HEK293T (cell line): ENCODE results near the gene STK4.
A peak's percentile ranks its signal among the peaks of the same experiment; 100 is the strongest.

Source experiments
- CTCF ChIA-PET: fragments of 350-600 bp; formaldehyde crosslinking; extraction: SDS; loops from one replicate; lab custom pipeline; 2021; ENCODE audit warnings: antibody characterized with exemption, inconsistent platforms; lab: Yijun Ruan, JAX
- POLR2A ChIA-PET: fragments of 350-600 bp; formaldehyde crosslinking; extraction: SDS; loops from one replicate; lab custom pipeline; 2020; ENCODE audit warnings: antibody characterized with exemption, inconsistent platforms; lab: Yijun Ruan, JAX
- DNase-seq: peaks from one replicate; pipeline ENCODE4 v3.0.0; 2012; ENCODE audit warnings: mixed read lengths; ENCODE audit errors: extremely low spot score
- ARNT ChIP-seq: fragments of 450-650 bp; IDR thresholded peaks from 2 replicates; pipeline ENCODE4 v1.6.1; 2017; ENCODE audit warnings: mild to moderate bottlenecking
- BHLHE40 ChIP-seq: fragments of 450-650 bp; IDR thresholded peaks from 2 replicates; pipeline ENCODE4 v1.6.1; 2016; ENCODE audit warnings: mild to moderate bottlenecking, moderate library complexity, borderline replicate concordance
- CTBP1 ChIP-seq: fragments of 450-650 bp; IDR thresholded peaks from 2 replicates; pipeline ENCODE4 v1.6.1; 2016; ENCODE audit warnings: borderline replicate concordance
- ELF4 ChIP-seq: fragments of 450-650 bp; IDR thresholded peaks from 2 replicates; pipeline ENCODE4 v1.6.1; 2017; ENCODE audit warnings: antibody characterized with exemption
- FOXA1 ChIP-seq: fragments of 450-650 bp; IDR thresholded peaks from 2 replicates; pipeline ENCODE4 v1.6.1; 2016; ENCODE audit warnings: mild to moderate bottlenecking
- FOXK2 ChIP-seq: fragments of 450-650 bp; IDR thresholded peaks from 2 replicates; pipeline ENCODE4 v1.6.1; 2016; ENCODE audit warnings: mild to moderate bottlenecking
- FOXM1 ChIP-seq: fragments of 450-650 bp; IDR thresholded peaks from 2 replicates; pipeline ENCODE4 v1.6.1; 2017; ENCODE audit warnings: mild to moderate bottlenecking, borderline replicate concordance
- HDGF ChIP-seq: fragments of 450-650 bp; IDR thresholded peaks from 2 replicates; pipeline ENCODE4 v1.6.1; 2017; ENCODE audit warnings: antibody characterized with exemption, borderline replicate concordance
- L3MBTL2 ChIP-seq: fragments of 450-650 bp; conservative IDR thresholded peaks from 2 replicates; pipeline ENCODE4 v1.6.1; 2016; ENCODE audit warnings: mild to moderate bottlenecking
- LEF1 ChIP-seq: fragments of 450-650 bp; IDR thresholded peaks from 2 replicates; pipeline ENCODE4 v1.6.1; 2017; ENCODE audit warnings: mild to moderate bottlenecking, borderline replicate concordance
- NFRKB ChIP-seq: fragments of 450-650 bp; IDR thresholded peaks from 2 replicates; pipeline ENCODE4 v1.6.1; 2016; ENCODE audit warnings: mild to moderate bottlenecking, moderate library complexity
- SP1 ChIP-seq: fragments of 450-650 bp; IDR thresholded peaks from 2 replicates; pipeline ENCODE4 v1.6.1; 2017
- SUZ12 ChIP-seq: fragments of 450-650 bp; IDR thresholded peaks from 2 replicates; pipeline ENCODE4 v1.6.1; 2016; ENCODE audit warnings: mild to moderate bottlenecking
- TARDBP ChIP-seq: fragments of 450-650 bp; IDR thresholded peaks from 2 replicates; pipeline ENCODE4 v1.6.1; 2016
- ZNF384 ChIP-seq: fragments of 450-650 bp; IDR thresholded peaks from 2 replicates; pipeline ENCODE4 v1.6.1; 2016
- TF ChIP-seq, protein P1 (sequence below): fragments of 450-650 bp; IDR thresholded peaks from 2 replicates; pipeline ENCODE4 v1.6.1; 2016

STK4 gene

DNA sequence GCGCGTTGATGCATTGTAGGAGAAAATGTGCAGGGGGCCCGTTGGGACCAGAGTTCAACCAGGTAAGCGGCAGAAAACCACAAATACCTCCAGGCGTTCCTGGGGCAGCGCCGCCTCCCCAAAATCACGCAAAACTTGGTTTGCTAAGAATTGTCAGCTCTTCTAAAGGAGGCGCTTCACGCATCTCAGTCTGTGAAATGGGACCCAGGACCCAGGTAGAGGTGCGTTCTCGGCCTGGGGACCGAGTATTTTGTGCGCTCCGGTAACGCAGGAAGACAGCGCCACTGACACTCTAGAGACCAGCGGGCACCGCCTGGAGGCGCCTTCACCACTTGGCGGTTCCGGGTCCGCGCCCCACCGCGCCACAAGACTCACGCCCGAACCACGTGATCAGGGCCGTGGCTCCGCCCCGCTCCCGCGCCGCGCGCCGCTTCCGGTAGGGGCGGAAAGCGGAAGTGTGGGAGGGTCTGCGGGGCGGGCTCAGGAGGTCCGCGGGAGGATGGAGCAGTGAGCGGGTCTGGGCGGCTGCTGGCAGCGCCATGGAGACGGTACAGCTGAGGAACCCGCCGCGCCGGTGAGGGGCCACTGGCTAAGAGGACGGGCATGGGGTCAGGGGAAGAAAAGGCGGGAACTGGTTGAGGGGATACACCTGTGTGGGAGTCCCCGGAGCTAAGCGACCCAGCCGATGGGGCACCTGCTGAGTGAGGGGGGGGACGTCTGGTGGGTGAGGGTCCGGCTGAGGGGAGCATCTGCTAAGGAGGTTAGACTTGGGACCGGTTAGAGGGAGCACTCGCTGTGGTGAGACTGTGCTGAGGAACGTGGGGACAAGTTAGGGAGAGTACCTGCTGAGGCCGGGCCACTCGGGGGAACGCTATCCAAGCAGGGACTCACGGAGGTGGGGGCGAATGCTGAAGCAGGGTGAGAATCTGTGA is at the start of gene STK4:
Gene STK4, plus strand, starts transcription at position 483 of the 932 bp plus-strand sequence. Its CDS starts 57 bp downstream, at position 540.
- peak; percentile 91 for DNase-seq
- TF ChIP-seq, protein P1, sequence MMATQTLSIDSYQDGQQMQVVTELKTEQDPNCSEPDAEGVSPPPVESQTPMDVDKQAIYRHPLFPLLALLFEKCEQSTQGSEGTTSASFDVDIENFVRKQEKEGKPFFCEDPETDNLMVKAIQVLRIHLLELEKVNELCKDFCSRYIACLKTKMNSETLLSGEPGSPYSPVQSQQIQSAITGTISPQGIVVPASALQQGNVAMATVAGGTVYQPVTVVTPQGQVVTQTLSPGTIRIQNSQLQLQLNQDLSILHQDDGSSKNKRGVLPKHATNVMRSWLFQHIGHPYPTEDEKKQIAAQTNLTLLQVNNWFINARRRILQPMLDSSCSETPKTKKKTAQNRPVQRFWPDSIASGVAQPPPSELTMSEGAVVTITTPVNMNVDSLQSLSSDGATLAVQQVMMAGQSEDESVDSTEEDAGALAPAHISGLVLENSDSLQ = no peak
- TF ChIP-seq L3MBTL2 (peak; percentile 66; the same call in 1 of the 2 replicates), ELF4 (peak; percentile 92), SP1 (no peak), CTBP1 (no peak)
- POLR2A ChIA-PET = no interaction called here
- CTCF ChIA-PET = no interaction called here

DNA sequence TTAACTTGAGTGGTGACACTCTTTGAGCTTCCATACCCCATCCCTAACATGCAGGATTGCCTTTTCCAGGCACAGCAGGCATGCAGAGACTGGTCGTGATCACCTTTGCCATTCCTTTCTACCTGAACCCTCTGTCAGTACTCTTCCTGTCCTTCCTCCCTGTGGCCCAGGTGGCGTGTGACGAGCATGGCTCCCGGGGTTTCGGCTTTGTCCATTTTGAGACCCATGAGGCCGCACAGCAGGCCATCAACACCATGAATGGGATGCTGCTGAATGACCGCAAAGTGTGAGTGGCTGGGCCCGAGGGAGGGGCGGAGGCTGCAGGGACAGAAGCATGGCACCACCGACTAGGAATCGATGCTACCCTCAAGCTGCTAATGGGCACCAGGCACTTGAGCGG is 49.7 kb upstream of the STK4 start:
- ChIA-PET CTCF (no interaction called here), POLR2A (no interaction called here)
- no peak for TF ChIP-seq CTBP1
- TF ChIP-seq LEF1 = no peak
- no peak for DNase-seq

DNA sequence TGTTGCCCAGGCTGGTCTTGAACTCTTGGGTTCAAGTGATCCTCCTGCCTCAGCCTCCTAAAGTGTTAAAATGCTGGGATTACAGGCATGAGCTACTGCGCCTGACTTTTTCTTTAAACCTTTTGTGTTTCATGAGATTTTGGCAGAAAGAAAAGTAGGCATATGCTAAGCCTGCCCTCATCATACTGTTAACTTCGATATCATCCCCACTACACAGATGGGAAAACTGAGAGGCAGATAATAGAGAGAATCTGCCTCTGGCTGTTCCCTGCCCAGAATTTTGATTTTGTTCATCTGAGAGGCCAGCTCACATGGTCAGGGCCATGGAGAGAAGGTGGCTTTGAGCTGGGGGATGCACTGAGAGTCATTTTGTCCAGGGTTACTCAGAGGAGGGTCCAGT is 48.9 kb upstream of the STK4 start:
- ChIA-PET CTCF (interaction anchor here (0.6 kb wide), 1 partner anchor 342 kb away, joined by 3 read pairs; no protein-coding TSS in a partner anchor), POLR2A (no interaction called here)
- no peak for TF ChIP-seq CTBP1
- no peak for TF ChIP-seq TARDBP
- no peak for TF ChIP-seq ARNT
- no peak for TF ChIP-seq SP1
- no peak for TF ChIP-seq ZNF384
- no peak for TF ChIP-seq NFRKB
- no peak for TF ChIP-seq HDGF
- TF ChIP-seq FOXK2 = no peak
- TF ChIP-seq, protein P1 = no peak
- TF ChIP-seq LEF1 = no peak
- DNase-seq = no peak

DNA sequence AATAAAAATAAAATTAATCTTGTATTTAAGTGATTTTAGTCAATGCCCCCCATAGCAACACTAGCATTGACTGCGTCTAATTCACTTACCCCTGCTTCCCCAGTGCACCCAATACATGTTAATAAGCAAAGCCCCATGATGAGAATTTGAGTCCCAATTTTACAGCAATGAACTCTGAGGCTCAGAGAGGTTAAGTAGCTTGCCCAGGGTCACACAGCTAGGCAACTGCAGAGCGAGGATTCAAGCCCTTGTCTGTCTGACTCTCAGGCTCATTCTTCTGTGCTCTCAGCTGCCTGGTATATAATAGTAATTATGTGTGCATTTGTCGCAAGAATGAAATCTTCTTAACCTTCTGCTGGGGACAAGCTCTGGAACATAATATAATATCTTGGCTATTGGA is 48.0 kb upstream of the STK4 start:
- POLR2A ChIA-PET = no interaction called here
- DNase-seq = no peak
- CTCF ChIA-PET = no interaction called here
- TF ChIP-seq L3MBTL2 (no peak), FOXK2 (no peak), SUZ12 (no peak), ELF4 (no peak), ARNT (no peak), NFRKB (no peak)

DNA sequence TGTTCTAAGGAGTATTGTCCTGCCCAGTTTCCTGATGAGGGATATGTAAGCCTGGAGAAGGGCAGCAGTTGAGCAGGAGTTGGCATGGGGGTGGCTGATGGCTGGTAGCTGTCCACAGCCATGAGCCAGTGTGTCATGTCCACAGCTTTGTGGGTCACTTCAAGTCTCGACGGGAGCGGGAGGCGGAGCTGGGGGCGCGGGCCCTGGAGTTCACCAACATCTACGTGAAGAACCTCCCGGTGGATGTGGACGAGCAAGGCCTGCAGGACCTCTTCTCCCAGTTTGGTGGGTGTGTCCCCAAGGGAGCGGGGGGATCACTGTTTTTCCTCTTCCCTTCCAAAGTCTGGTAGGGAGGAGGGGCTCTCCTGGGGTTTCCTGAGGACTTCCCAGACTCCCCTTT is 47.6 kb upstream of the STK4 start:
- POLR2A ChIA-PET = no interaction called here
- CTCF ChIA-PET = no interaction called here
- TF ChIP-seq, protein P1 = no peak
- TF ChIP-seq CTBP1 = no peak
- no peak for TF ChIP-seq TARDBP
- no peak for TF ChIP-seq ELF4
- no peak for TF ChIP-seq FOXK2
- no peak for TF ChIP-seq FOXM1
- TF ChIP-seq LEF1 = no peak
- no peak for TF ChIP-seq SP1
- TF ChIP-seq HDGF = no peak
- no peak for TF ChIP-seq ZNF384
- no peak for TF ChIP-seq L3MBTL2
- TF ChIP-seq NFRKB = no peak

DNA sequence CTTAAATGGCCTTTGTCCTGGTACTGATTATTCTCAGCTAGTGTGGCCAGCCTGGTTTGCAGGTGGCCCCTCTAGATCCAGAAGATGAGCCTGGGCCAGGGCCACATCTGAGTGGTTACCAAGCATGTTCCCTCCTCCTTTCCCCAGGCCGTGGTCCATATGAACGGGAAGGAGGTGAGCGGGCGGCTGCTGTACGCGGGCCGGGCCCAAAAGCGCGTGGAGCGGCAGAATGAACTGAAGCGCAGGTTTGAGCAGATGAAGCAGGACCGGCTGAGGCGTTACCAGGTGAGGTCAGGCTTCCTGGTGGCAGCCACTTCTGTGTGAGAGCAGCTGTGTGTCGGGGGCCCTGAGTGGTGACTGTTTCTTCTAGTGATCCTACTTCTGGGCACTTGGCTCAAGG is 44.9 kb upstream of the STK4 start:
- TF ChIP-seq CTBP1 = no peak
- TF ChIP-seq L3MBTL2 = no peak
- no peak for TF ChIP-seq FOXA1
- no peak for TF ChIP-seq FOXK2
- TF ChIP-seq, protein P1 = no peak
- no peak for TF ChIP-seq SP1
- no peak for TF ChIP-seq BHLHE40
- no peak for TF ChIP-seq ELF4
- no peak for TF ChIP-seq TARDBP
- TF ChIP-seq FOXM1 = no peak
- no peak for TF ChIP-seq HDGF
- TF ChIP-seq SUZ12 = no peak
- TF ChIP-seq NFRKB = no peak
- no peak for TF ChIP-seq ARNT
- no peak for TF ChIP-seq LEF1
- no peak for TF ChIP-seq ZNF384
- ChIA-PET POLR2A (no interaction called here), CTCF (no interaction called here)
- no peak for DNase-seq

More for the DNA sequence above, 47.6 kb upstream of the STK4 start:
- no peak for DNase-seq
